DND-41 (cell line): Measurements from ENCODE around the gene DCAF15.
A peak's percentile ranks its signal among the peaks of the same experiment; 100 is the strongest.

ENCODE experiments used
- ATAC-seq: fragments of 200-7000 bp; cut with Tn5 transposase; 3 replicates; pipeline ENCODE4 v1.9.1; 2021; ENCODE audit warnings: low read depth; ENCODE audit not compliant: insufficient read depth
- DNase-seq: peaks from one replicate; pipeline ENCODE4 v3.0.0-alpha.2; 2020
- H2AFZ ChIP-seq: 2 replicates; pipeline ENCODE4 v1.6.0; 2012; ENCODE audit warnings: low read depth, low read length
- H3K27ac ChIP-seq: 2 replicates; pipeline ENCODE4 v1.5.1; 2012; ENCODE audit warnings: low read length, inconsistent platforms
- H3K27me3 ChIP-seq: fragments of 200-600 bp; sonication (generic); 2 replicates; pipeline ENCODE4 v1.6.0; 2012; ENCODE audit warnings: low read length, mild to moderate bottlenecking, inconsistent platforms; ENCODE audit not compliant: insufficient read depth, poor library complexity
- H3K36me3 ChIP-seq: 2 replicates; pipeline ENCODE4 v1.5.1; 2012; ENCODE audit warnings: low read length, inconsistent platforms; ENCODE audit not compliant: insufficient read depth
- H3K4me1 ChIP-seq: 2 replicates; pipeline ENCODE4 v1.5.1; 2012; ENCODE audit warnings: mild to moderate bottlenecking, low read length; ENCODE audit not compliant: insufficient read depth
- H3K4me2 ChIP-seq: 2 replicates; pipeline ENCODE4 v1.6.0; 2012; ENCODE audit warnings: mild to moderate bottlenecking, moderate library complexity, low read length, inconsistent platforms; ENCODE audit not compliant: insufficient read depth
- H3K4me3 ChIP-seq, 2 experiments: fragments of 200-600 bp in 1 of 2; shearing (Covaris generic) in 1 of 2; 2 replicates each; pipeline ENCODE4 v1.5.1; 2012 to 2016; ENCODE audit warnings: inconsistent platforms in 2 of 2, low read length in 2 of 2, mild to moderate bottlenecking in 2 of 2, low read depth in 1 of 2, moderate library complexity in 1 of 2
- H3K79me2 ChIP-seq: 2 replicates; pipeline ENCODE4 v1.6.0; 2012; ENCODE audit warnings: low read length, inconsistent platforms; ENCODE audit not compliant: insufficient read depth
- H3K9ac ChIP-seq: 2 replicates; pipeline ENCODE4 v1.6.0; 2012; ENCODE audit warnings: low read depth, mild to moderate bottlenecking, inconsistent platforms, low read length, moderate library complexity
- H3K9me3 ChIP-seq: 2 replicates; pipeline ENCODE4 v1.5.1; 2012; ENCODE audit warnings: low read length, moderate library complexity, mild to moderate bottlenecking, inconsistent platforms; ENCODE audit not compliant: insufficient read depth, severe bottlenecking
- H4K20me1 ChIP-seq: 2 replicates; pipeline ENCODE4 v1.6.0; 2012; ENCODE audit warnings: low read length; ENCODE audit not compliant: insufficient read depth
- EZH2 ChIP-seq: IDR thresholded peaks from 3 replicates; pipeline ENCODE4 v1.6.1; 2012; ENCODE audit warnings: borderline replicate concordance, low read depth, mild to moderate bottlenecking, moderate library complexity, low read length, inconsistent platforms; ENCODE audit not compliant: severe bottlenecking
- TF ChIP-seq, protein P1 (sequence below): IDR thresholded peaks from 2 replicates; pipeline ENCODE4 v1.5.1; 2012; ENCODE audit warnings: borderline replicate concordance, low read length, moderate library complexity, mild to moderate bottlenecking; ENCODE audit not compliant: poor library complexity, severe bottlenecking; ENCODE audit errors: extremely low read depth

Gene DCAF15

DNA sequence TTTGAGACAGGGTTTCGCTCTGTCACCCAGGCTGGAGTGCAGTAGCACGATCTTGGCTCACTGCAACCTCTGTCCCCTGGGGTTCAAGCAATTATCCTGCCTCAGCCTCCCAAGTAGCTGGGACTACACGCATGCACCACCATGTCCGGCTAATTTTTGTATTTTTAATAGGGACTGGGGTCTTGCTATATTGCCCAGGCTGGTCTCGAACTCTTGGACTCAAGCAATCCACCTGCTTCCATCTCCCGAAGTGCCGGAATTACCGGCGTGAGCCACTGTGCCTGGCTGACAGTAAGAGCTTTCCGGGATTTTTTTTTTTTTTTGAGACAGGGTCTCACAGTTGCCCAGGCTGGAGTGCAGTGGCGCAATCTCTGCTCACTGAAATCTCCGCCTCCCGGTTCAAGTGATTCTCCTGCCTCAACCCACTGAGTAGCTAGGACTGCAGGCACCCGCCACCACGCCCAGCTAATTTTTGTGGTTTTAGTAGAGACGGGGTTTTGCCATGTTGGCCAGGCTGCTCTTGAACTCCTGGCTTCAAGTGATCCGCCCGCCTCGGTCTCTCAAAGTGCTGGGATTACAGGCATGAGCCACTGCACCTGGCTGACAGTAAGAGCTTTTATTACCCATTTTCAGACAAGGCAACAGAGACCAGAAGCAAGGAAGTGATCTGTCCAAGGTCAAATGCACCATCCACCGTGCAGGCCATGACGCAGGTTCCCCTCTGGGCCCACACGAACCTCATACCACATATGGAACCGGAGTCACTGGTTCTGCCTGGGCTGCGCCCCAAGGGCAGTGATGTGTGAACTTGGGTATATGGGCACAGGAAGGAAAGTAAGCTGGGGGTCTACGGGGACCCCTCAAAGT, 32.8 kb downstream of the DCAF15 start:
- no peak for TF ChIP-seq EZH2
- TF ChIP-seq, protein P1, sequence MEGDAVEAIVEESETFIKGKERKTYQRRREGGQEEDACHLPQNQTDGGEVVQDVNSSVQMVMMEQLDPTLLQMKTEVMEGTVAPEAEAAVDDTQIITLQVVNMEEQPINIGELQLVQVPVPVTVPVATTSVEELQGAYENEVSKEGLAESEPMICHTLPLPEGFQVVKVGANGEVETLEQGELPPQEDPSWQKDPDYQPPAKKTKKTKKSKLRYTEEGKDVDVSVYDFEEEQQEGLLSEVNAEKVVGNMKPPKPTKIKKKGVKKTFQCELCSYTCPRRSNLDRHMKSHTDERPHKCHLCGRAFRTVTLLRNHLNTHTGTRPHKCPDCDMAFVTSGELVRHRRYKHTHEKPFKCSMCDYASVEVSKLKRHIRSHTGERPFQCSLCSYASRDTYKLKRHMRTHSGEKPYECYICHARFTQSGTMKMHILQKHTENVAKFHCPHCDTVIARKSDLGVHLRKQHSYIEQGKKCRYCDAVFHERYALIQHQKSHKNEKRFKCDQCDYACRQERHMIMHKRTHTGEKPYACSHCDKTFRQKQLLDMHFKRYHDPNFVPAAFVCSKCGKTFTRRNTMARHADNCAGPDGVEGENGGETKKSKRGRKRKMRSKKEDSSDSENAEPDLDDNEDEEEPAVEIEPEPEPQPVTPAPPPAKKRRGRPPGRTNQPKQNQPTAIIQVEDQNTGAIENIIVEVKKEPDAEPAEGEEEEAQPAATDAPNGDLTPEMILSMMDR = no peak
- peak overlapping the region; percentile 94 for H3K27ac ChIP-seq
- H3K4me1 ChIP-seq = peaks cover 30% of the 10 kb centered on the region
- H3K79me2 ChIP-seq = no peaks in the 10 kb centered on the region
- H2AFZ ChIP-seq = no peak overlapping the region
- no peak overlapping the region for H3K4me3 ChIP-seq
- ATAC-seq (no peak), DNase-seq (no peak)
- peaks cover 38% of the 10 kb centered on the region for H3K36me3 ChIP-seq
- H3K4me2 ChIP-seq = no peak overlapping the region
- no peaks in the 10 kb centered on the region for H4K20me1 ChIP-seq
- no peaks in the 10 kb centered on the region for H3K27me3 ChIP-seq
- no peak overlapping the region for H3K9ac ChIP-seq
- H3K9me3 ChIP-seq = no peaks in the 10 kb centered on the region

DNA sequence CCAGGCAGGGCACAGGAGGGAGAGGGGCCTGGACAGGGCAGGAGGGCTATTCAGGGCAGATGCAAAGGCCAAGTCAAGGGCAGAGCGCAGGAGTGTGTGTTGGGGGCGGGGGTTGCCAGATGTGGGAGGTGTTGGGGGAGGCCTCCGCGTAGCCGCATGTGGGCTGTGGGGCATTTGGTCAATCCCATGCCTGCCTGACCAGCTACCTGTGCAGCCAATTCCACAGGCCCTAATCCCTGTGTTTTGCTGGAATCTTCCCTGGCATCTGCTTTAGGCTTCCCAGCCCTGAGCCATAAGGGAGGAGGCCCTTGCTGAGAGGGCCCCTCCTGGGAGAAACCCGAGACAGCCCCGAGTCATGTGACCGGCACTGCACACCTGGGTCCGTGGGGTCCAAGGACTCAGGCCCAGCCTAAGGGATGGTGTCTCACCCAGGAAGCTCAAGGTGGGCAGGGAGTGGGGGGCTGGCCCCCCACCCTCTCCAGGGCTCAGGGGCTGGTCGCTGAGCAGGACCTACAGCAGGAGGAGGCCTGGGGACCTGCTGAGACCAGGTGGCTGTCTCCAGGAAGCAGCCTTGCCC, 33.5 kb downstream of the DCAF15 start:
- H2AFZ ChIP-seq = peak overlapping the region; percentile 65

DNA sequence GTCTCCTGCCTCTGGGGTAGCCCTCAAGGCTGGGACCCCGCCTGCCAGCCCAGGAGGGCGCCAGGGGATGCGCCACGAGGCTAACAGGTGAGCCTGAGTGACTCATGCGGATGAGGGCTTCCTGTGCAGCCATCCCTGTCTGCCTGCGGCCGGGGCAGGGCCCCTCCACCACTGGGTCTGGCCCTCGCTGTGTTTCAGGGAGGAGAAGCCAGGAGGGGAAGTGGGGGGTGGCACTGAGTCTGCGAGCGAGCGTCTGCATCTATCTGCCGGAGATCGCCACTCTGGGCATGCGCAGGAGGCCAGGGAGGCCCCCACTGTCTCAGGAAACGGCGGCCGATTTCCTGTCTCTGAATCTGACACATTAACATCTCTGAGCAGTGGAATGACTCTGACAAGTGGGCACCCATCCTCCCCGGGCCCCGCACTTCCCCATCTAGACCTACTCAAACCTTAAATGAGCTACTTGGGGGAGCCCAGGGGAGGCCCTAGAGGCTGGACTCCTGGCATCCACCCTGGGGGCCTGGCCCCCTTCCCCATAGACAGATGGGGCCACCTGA, 34.1 kb downstream of the DCAF15 start:
- DNase-seq (peak; percentile 99), ATAC-seq (peak; percentile 95)
- Histone ChIP-seq H3K4me1 (peaks cover 30% of the 10 kb centered on the region), H3K27ac (peak overlapping the region; percentile 94), H3K4me3 (peak overlapping the region in 1 of 2 experiments; percentile 43; a peak in 1 of 4 replicates), H3K4me2 (peak overlapping the region; percentile 69), H3K9ac (peak overlapping the region; percentile 68), H2AFZ (peak overlapping the region; percentile 65), H3K27me3 (no peaks in the 10 kb centered on the region), H3K36me3 (peaks cover 36% of the 10 kb centered on the region), H3K9me3 (no peaks in the 10 kb centered on the region), H4K20me1 (no peaks in the 10 kb centered on the region), H3K79me2 (no peaks in the 10 kb centered on the region)
- TF ChIP-seq, protein P1 = no peak
- TF ChIP-seq EZH2 = no peak

More for the DNA sequence above, 33.5 kb downstream of the DCAF15 start:
- Histone ChIP-seq H3K4me1 (peaks cover 30% of the 10 kb centered on the region), H3K27me3 (no peaks in the 10 kb centered on the region), H3K4me2 (peak overlapping the region; percentile 69), H3K36me3 (peaks cover 32% of the 10 kb centered on the region), H3K4me3 (no peak overlapping the region; a peak in 1 of 4 replicates), H3K79me2 (no peaks in the 10 kb centered on the region), H4K20me1 (no peaks in the 10 kb centered on the region), H3K27ac (peak overlapping the region; percentile 94), H3K9me3 (no peaks in the 10 kb centered on the region), H3K9ac (peak overlapping the region; percentile 68)
- TF ChIP-seq, protein P1 = no peak
- no peak for TF ChIP-seq EZH2
- DNase-seq = no peak
- no peak; the same call in 2 of the 3 replicates for ATAC-seq
